ENCODE results near the gene HCN3. TPM values are rescaled to one million over a fixed set of nuclear protein-coding genes. Genes with fewer than 3 reads are reported as not detected.

Gene HCN3
- total and polyA plus RNA-seq, 8 donors, result 0.46 to 13.6 (median 1.9) TPM

GRCh38 chr1:155250246-155250632, 27.0 kb upstream of the HCN3 start:
- peak overlapping the region; percentile 11 to 37 (median 32) for H3K4me3 ChIP-seq
- TF ChIP-seq CTCF (IDR thresholded peaks at IDR 0.05) (no peak), POLR2AphosphoS5 (IDR thresholded peaks at IDR 0.05) (no peak), EP300 (IDR thresholded peaks at IDR 0.05) (no peak), POLR2A (IDR thresholded peaks at IDR 0.05) (no peak)
- no peak for DNase-seq
- WGBS, 5 donors, result 26 to 32% (median 30%) methylated on average over 5 to 28 of the region's 28 CpGs
- intact Hi-C loops (cut with DNase I; ENCODE audit: low total_unique reads), result loop anchor here (10.0 kb wide), 1 partner anchor 345 kb away; no protein-coding TSS in a partner anchor
- no peaks in the 10 kb centered on the region for H3K27me3 ChIP-seq
- H3K4me1 ChIP-seq, result peaks cover 31 to 40% (median 36%) of the 10 kb centered on the region in 4 donors
- H3K36me3 ChIP-seq, result peaks cover 10 to 24% (median 20%) of the 10 kb centered on the region in 4 donors
- no peaks in the 10 kb centered on the region for H3K9me3 ChIP-seq
- H3K27ac ChIP-seq, result peak overlapping the region in 3 of 5 donors; percentile 27 to 79 (median 65)

GRCh38 chr1:155250633-155251449, 26.4 kb upstream of the HCN3 start:
- peaks cover 30 to 38% (median 35%) of the 10 kb centered on the region in 4 donors for H3K4me1 ChIP-seq
- peaks cover 10 to 24% (median 20%) of the 10 kb centered on the region in 4 donors for H3K36me3 ChIP-seq
- intact Hi-C loops (cut with DNase I; ENCODE audit: low total_unique reads), result loop anchor here (10.0 kb wide), 1 partner anchor 344 kb away; no protein-coding TSS in a partner anchor
- WGBS, 5 donors, result 15 to 23% (median 19%) methylated on average over 13 to 23 of the region's 23 CpGs
- H3K27ac ChIP-seq, result peak overlapping the region in 4 of 5 donors; percentile 17 to 79 (median 46)
- no peaks in the 10 kb centered on the region for H3K27me3 ChIP-seq
- DNase-seq, result peak; percentile 94 to 98
- peak overlapping the region; percentile 11 to 37 (median 32) for H3K4me3 ChIP-seq
- H3K9me3 ChIP-seq, result no peaks in the 10 kb centered on the region
- peak in 6 of 7 experiments; percentile 58 to 99 (median 98) for TF ChIP-seq CTCF (IDR thresholded peaks at IDR 0.05)
- no peak for TF ChIP-seq POLR2A (IDR thresholded peaks at IDR 0.05)
- TF ChIP-seq POLR2AphosphoS5 (IDR thresholded peaks at IDR 0.05), result peak in 2 of 3 donors; percentile 5 to 88
- TF ChIP-seq EP300 (IDR thresholded peaks at IDR 0.05), result no peak

GRCh38 chr1:155251566-155251965, 25.7 kb upstream of the HCN3 start:
- H3K27me3 ChIP-seq, result no peaks in the 10 kb centered on the region
- TF ChIP-seq POLR2AphosphoS5 (IDR thresholded peaks at IDR 0.05) (no peak), EP300 (IDR thresholded peaks at IDR 0.05) (no peak), CTCF (IDR thresholded peaks at IDR 0.05) (no peak), POLR2A (IDR thresholded peaks at IDR 0.05) (no peak)
- H3K4me1 ChIP-seq, result peaks cover 34 to 46% (median 42%) of the 10 kb centered on the region in 4 donors
- intact Hi-C loops (cut with DNase I; ENCODE audit: low total_unique reads), result loop anchor here (10.0 kb wide), 1 partner anchor 343 kb away; no protein-coding TSS in a partner anchor
- no peaks in the 10 kb centered on the region for H3K9me3 ChIP-seq
- no peak for DNase-seq
- peaks cover 11 to 26% (median 23%) of the 10 kb centered on the region in 4 donors for H3K36me3 ChIP-seq
- WGBS, 5 donors, result 81 to 94% (median 91%) methylated on average over 5 to 7 of the region's 7 CpGs
- no peak overlapping the region for H3K4me3 ChIP-seq
- peak overlapping the region in 1 of 5 donors; percentile 17 for H3K27ac ChIP-seq

- intact Hi-C loops (cut with DNase I; ENCODE audit: low total_unique reads), result loop anchor here (10.0 kb wide), 1 partner anchor 342 kb away; no protein-coding TSS in a partner anchor
- Histone ChIP-seq H3K9me3 (no peaks in the 10 kb centered on the region), H3K4me3 (peak overlapping the region in 1 of 4 donors; percentile 87), H3K27me3 (no peaks in the 10 kb centered on the region), H3K36me3 (peaks cover 13 to 31% (median 25%) of the 10 kb centered on the region in 4 donors), H3K4me1 (peaks cover 34 to 48% (median 42%) of the 10 kb centered on the region in 4 donors), H3K27ac (peak overlapping the region in 2 of 5 donors; percentile 96 to 98)
- 75 to 85% (median 83%) methylated on average over 5 of the region's 5 CpGs for WGBS, 5 donors
- DNase-seq, result no peak
- TF ChIP-seq POLR2AphosphoS5 (IDR thresholded peaks at IDR 0.05) (no peak), CTCF (IDR thresholded peaks at IDR 0.05) (no peak), POLR2A (IDR thresholded peaks at IDR 0.05) (no peak), EP300 (IDR thresholded peaks at IDR 0.05) (no peak)
Measured at GRCh38 chr1:155253208-155253607, 24.1 kb upstream of the HCN3 start.
